GM08714 (cell line): Measurements from ENCODE around the gene HACL1.

Experiments used
- H3K4me3 ChIP-seq: fragments of 200-500 bp; sonication (Bioruptor generic); 2 replicates; pipeline ENCODE4 v1.5.1; 2014; ENCODE audit warnings: mild to moderate bottlenecking, low read length, inconsistent platforms
- ZNF274 ChIP-seq: IDR thresholded peaks from 2 replicates; pipeline ENCODE4 v1.6.1; 2012; ENCODE audit warnings: mild to moderate bottlenecking, low read depth, low read length

The HACL1 gene

GRCh38 chr3:15513116-15513515 is 88.3 kb downstream of the HACL1 start:
- TF ChIP-seq ZNF274, result no peak
- no peak overlapping the region for H3K4me3 ChIP-seq

- TF ChIP-seq ZNF274, result no peak
- no peak overlapping the region for H3K4me3 ChIP-seq
These were observed 89.2 kb downstream of the HACL1 start for GRCh38 chr3:15512166-15512565.

GRCh38 chr3:15511156-15511555 is 90.2 kb downstream of the HACL1 start:
- H3K4me3 ChIP-seq, result no peak overlapping the region
- no peak for TF ChIP-seq ZNF274
